T-helper 9 cell (primary cell): ENCODE data around the gene CALY.
"Not testable (repeated sequence)": the region's sequence is repeated elsewhere in the genome, so short reads cannot be mapped to it uniquely, and the experiment has no call there.

ENCODE experiments used
- DNase-seq: peaks from one replicate; pipeline ENCODE4 v3.0.0-alpha.2; 2020
- total RNA-seq, 2 donors: gene quantifications; one replicate each; lab custom pipeline; 2026; lab: John Stamatoyannopoulos, UW

Gene CALY
- 0.56 to 2.2 reads per million in 2 donors for total RNA-seq

- peak; percentile 95 for DNase-seq
Observed at GRCh38 chr10:133336577-133337369, at the start of gene CALY. CALY (minus strand) TSS chr10:133336896; CDS start chr10:133328989, 7,907 bp downstream.

DNA sequence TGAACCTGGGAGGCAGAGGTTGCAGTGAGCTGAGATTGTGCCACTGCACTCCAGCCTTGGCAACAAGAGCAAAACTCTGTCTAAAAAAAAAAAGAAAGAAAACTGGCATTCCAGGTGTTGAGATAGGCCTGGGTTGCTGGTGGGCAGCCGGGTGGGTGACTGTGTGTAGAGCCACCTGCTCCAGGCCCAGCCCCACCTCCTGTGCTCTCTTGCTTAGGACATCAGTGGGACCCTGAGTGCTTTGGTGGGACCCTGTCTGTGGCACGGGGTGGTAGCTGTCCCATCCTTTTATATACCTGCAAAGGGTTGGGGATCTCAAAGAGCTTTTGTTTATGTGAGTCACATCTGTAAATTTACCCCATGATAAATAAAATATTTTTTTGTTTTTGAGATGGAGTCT, 48.5 kb upstream of the CALY start:
- DNase-seq = no peak

DNA sequence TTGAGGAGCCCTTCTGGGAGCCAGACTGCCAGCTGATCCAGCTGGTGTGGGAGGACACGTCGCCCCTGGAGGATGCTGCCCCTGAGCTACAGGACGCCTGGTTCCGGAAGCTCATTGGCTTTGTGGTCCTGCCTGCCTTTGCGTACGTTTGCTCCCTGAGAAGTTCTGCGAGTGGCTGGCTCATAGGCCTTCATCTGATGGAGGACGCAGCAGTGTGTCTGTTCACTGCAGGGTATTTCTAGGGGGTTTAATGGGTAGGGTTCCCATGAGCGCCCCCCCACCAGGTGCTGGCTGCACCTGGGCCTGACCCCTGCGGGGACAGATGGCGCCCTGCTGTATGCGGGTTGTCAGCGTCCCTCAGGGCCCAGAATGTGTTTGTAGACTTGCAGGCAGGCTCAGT, 47.4 kb upstream of the CALY start:
- DNase-seq = no peak

DNA sequence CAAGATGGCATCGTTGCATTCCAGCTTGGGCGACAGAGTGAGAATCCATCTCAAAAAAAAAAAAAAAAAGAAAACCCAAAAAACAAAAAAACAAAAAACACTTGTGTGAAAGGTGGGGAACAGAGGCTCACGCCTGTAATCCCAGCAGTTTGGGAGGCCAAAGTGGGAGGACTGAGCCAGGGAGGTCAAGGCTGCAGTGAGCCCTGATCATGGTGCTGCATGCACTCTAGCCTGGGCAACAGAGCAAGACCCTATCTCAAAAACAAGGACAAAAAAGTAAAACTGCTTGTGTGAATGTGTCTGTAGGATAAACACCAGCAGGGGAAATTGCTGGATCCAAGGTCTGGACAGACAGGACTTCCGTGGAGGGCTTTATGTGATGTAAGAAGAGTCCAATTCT, 46.9 kb upstream of the CALY start:
- DNase-seq = no peak

GRCh38 chr10:133381036-133381435, 44.3 kb upstream of the CALY start:
- no peak for DNase-seq

GRCh38 chr10:133379801-133380666, 43.3 kb upstream of the CALY start:
- DNase-seq = no peak

DNA sequence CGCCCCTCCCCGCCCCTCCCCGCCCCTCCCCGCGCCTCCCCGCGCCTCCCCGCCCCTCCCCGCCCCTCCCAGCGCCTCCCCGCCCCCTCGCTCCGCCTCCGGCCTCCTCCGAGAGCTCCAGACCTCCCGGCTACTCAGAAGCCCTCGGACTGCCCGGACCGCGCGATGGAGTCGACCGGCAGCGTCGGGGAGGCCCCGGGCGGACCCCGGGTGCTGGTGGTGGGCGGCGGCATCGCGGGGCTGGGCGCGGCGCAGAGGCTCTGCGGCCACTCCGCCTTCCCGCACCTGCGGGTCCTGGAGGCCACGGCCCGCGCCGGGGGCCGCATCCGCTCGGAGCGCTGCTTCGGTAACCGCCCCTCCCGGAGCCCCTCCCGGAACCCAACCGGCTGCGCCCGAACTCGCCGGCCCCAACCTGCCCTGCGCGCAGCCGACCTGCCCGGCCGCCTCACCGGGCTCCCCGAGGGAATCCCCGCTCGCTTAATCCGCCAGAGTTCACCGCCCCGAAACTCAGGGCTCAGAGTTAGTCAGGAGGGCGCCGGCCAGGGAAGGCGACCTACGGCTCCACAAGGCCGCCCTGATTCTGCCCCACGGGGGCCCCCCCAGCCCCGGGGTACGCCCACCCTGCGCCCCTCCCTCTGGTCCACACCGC, 42.6 kb upstream of the CALY start, which contains the start of gene PAOX:
Gene PAOX (plus strand): TSS at position 111 of the 649 bp plus-strand sequence. CDS start 55 bp downstream, at position 166.
- DNase-seq = peak; percentile 54

- peak; percentile 45 for DNase-seq
Observed at GRCh38 chr10:133378251-133379096, 41.8 kb upstream of the CALY start.

DNA sequence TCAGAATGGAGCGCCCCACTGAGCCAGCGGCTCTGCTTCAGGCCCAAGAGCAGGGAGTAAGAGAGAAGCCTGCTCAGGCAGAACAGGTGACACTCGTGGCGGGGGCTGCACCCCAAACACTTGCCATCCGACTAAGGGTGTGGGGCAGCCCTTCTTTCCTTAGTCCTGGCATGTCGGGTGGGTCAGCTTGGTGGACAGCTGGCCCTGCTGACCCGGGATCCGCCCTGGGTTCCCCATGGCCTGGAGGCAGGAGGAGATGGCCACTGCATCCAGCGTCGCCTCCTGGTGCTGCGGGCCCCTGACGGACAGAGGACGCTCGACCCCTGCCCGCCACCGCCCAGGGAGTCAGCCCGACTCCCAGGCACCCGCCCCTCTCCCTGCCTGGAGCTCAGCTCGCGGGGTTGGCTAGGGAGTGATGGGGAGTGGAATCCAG, 41.1 kb upstream of the CALY start:
- no peak for DNase-seq

- DNase-seq = no peak
Observed at GRCh38 chr10:133377025-133377817, 40.5 kb upstream of the CALY start.

DNA sequence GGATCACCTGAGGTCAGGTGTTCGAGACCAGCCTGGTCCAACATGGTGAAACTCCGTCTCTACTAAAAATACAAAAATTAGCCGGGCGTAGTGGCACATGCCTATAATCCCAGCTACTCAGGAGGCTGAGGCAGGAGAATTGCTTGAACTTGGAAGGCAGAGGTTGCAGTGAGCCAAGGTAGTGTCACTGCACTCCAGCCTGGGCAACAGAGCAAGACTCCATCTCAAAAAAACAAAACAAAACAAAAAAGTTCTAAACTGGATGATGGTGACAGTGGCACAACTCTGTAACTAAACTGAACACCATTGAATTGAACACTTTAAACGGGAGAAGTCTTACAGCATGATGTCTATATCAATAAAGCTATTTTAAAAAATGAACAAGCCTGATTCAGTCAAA, 39.5 kb upstream of the CALY start:
- not testable (repeated sequence) for DNase-seq

DNA sequence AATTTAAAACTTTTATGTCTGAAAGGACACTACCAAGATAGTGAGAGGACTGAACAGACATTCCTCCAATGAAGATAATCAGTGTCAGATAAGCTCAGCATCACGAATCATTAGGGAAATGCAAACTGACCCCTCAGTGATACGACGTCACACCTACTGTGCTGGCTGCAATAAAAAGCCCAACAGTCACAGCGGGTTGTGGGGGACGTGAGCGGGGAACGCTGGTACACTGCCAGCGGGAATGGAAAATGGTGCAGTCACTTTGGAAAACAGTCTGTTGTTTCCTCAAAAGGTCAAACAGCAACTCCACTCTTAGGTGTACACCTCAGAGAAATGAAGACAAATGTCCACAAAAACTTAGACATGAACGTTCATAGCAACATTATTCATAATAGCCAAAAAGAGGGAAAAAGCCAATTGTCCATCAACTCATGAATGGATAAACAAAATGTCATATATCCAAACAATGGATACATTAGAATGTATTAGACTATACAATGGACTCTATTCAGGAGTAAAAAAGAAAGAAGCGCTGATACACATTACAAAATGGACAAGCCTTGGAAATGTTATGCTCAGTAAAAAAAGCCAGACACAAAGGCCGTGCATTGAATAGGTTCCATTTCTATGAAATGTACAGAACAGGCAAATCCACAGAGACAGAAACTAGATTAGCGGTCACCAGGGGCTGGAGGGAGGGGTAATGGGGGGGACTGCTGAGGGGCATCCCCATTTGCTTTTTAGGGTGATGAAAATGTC, 38.8 kb upstream of the CALY start:
- DNase-seq = no peak

- peak; percentile 90 for DNase-seq
Observed at GRCh38 chr10:133373174-133374090, 36.7 kb upstream of the CALY start, which contains the start of gene ECHS1. ECHS1 (minus strand) TSS chr10:133373354; CDS start chr10:133373333, 21 bp downstream.

DNA sequence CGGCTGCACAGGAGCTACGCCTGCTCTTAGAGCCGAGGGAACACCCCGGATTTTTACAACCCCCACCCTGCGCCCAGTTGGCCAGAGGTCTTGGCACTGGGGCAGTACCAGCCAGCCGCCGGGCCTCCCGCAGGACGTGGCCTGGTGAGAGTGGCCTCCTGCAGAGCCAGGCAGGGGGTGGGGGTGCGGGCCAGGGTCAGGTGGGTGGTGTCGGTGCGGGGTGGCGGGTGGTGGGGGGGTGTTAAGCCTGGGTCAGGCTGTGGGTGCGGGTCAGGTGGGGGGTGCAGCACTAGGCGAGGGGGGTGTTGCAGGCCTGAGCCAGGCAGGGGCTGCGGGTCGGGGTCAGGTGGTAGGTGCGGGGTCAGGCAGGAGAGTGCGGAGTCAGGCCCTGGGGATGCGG, 35.8 kb upstream of the CALY start:
- DNase-seq = no peak

DNA sequence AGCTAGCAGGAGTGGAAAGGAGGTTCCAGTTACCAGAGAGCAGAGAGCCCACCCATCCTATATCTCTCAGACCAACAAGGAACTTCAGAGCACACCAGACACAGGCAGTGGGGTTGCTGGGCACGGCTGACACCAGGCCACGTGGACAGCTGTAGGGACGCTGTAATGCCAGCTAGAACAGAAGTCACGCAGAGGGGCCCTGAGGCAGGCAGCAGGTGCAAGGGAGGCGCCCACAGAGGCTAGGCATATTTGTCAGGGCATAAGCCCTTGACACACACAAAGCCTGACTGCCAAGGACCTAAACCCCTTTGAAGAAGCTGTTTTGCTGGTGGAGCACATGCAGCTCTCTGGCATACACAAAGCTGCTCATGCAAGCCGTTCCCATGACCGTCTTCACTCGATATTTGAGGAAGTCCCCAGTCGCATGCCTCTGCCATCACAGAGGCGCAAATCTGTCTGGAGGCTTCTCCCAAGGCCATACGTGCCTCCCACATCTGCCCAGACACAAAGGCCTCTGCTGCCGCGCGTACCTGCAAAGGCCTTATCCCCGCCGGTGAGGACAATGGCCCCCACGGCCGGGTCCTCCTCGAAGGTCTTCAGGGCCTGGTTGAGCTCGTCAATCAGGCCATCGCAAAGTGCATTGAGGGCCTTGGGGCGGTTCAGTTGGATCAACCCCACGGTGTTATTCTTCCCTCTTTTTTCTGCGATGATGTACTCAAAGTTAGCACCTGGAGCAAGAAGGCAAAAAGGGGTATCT, 33.5 kb upstream of the CALY start:
- DNase-seq = no peak

DNA sequence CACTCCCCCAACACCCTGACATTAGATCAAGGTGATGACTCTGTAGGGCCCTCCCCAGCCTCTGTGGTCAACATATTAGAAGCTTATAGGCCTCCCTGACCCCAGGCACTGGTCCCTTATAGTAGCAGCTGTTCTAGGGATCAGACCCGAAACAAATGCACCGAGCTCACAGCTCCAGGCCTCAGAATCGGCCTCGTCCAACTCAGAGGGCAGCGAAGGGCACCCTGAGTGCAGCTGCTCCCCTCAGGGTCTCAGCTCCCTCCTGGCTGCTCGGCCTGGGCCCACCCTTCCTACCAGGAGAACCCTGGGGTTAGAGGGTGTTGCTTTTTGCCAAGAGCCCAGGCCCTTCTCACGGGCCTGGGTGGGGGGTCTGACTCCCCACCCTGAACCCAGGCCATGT, 31.5 kb upstream of the CALY start:
- DNase-seq = no peak

- not testable (repeated sequence) for DNase-seq
Observed at GRCh38 chr10:133367461-133367860, 30.8 kb upstream of the CALY start.

DNA sequence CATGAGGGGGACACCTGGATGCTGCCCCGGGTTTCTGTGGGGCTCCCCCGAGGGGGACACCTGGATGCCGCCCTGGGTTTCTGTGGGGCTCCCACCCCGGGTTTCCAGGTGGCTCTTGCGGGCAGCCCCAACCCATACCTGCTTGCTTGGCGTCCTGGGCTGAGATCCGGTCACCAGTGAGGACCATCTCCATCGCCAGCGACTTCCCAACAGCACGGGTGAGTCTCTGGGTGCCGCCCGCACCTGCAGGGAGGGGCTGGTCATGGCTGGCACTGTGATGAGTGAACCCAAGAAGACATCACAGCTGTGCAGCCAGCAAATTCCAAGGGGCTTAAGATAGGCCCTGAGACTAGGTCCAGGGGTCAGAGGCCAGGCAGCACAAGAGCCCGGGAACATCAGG, 30.1 kb upstream of the CALY start:
- no peak for DNase-seq

DNA sequence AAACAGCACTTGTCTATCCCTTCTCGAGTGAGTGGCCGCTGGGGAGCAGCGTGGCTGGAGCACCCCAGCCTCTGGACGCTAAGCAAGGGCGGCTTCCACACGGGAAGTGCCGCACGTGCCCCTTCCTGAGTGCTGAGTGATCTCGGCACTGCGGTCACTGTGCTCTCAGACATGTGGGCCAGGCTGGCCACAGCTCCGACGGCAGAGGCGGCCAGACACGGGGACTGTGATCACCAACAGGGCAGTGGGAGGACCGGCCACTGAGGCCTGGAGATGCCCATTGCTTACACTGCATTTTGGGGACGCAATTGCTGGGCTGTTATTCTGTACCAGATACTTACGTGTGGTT, 29.4 kb upstream of the CALY start:
- DNase-seq = no peak
